BJ (cell line): ENCODE measurements around the gene PRUNE1. TPM values are rescaled to one million over a fixed set of nuclear protein-coding genes. Genes with fewer than 3 reads are reported as not detected.

Experiments used
- polyA plus RNA-seq: library from polyadenylated mRNA; depleted of rRNA; stranded (reverse); fragments of >200 nt; gene quantifications from 2 replicates; pipeline ENCODE4 v1.2.3, GENCODE V29; 2011; rRNA removed
- small RNA-seq: library from RNA; depleted of rRNA; stranded (forward); fragments of <200 nt; gene quantifications from one replicate; pipeline ENCODE3, GENCODE V24; 2012; ENCODE audit warnings: low replicate concordance, low read depth; ENCODE audit not compliant: insufficient read length

PRUNE1 gene
- polyA plus RNA-seq, 1 experiment: 16.2 TPM

Small RNA genes within 50 kb of the gene (small RNA-seq; reads per million reads assigned to genes)
- gene RNU6-884P: not detected

Other genes with a start within 250 kb of the PRUNE1 start
- 1.1 and 1.5 TPM in 2 replicates for gene CTSS, start 242.7 kb upstream of the PRUNE1 start, polyA plus RNA-seq
- 70.7 and 91.1 TPM in 2 replicates for gene CTSK, start 200.2 kb upstream of the PRUNE1 start, polyA plus RNA-seq
- gene ARNT, start 131.8 kb upstream of the PRUNE1 start, polyA plus RNA-seq: 31.4 and 38.8 TPM in 2 replicates
- gene CTXND2, start 121.3 kb upstream of the PRUNE1 start, polyA plus RNA-seq: not detected in 2 replicates
- 26.2 and 30.7 TPM in 2 replicates for gene SETDB1, start 82.1 kb upstream of the PRUNE1 start, polyA plus RNA-seq
- 202 and 239 TPM in 2 replicates for gene CERS2, start 33.6 kb upstream of the PRUNE1 start, polyA plus RNA-seq
- 0.07 and 0.21 TPM in 2 replicates for gene ANXA9, start 26.2 kb upstream of the PRUNE1 start, polyA plus RNA-seq
- gene MINDY1, start 1.5 kb upstream of the PRUNE1 start, polyA plus RNA-seq: 9.7 and 13.0 TPM in 2 replicates
- 0.18 and 0.31 TPM in 2 replicates for gene BNIPL, start 28.1 kb downstream of the PRUNE1 start, polyA plus RNA-seq
- gene C1orf56, start 39.3 kb downstream of the PRUNE1 start, polyA plus RNA-seq: 1.6 and 2.0 TPM in 2 replicates
- 59.3 and 60.4 TPM in 2 replicates for gene CDC42SE1, start 51.2 kb downstream of the PRUNE1 start, polyA plus RNA-seq
- gene MLLT11, start 51.9 kb downstream of the PRUNE1 start, polyA plus RNA-seq: 4.1 and 6.5 TPM in 2 replicates
- 16.2 and 16.7 TPM in 2 replicates for gene GABPB2, start 62.3 kb downstream of the PRUNE1 start, polyA plus RNA-seq
- 1.5 and 1.8 TPM in 2 replicates for gene SEMA6C, start 138.2 kb downstream of the PRUNE1 start, polyA plus RNA-seq
- gene TNFAIP8L2, start 148.2 kb downstream of the PRUNE1 start, polyA plus RNA-seq: not detected in 2 replicates
- 8.5 and 10.2 TPM in 2 replicates for gene LYSMD1, start 157.5 kb downstream of the PRUNE1 start, polyA plus RNA-seq
- gene SCNM1, start 157.7 kb downstream of the PRUNE1 start, polyA plus RNA-seq: 27.4 and 29.7 TPM in 2 replicates
- gene TMOD4, start 167.5 kb downstream of the PRUNE1 start, polyA plus RNA-seq: 0.16 and 0.18 TPM in 2 replicates
- 60.4 and 71.0 TPM in 2 replicates for gene VPS72, start 181.7 kb downstream of the PRUNE1 start, polyA plus RNA-seq
- gene PIP5K1A, start 190.1 kb downstream of the PRUNE1 start, polyA plus RNA-seq: 138 and 171 TPM in 2 replicates
- gene PSMD4, start 246.3 kb downstream of the PRUNE1 start, polyA plus RNA-seq: 199 and 255 TPM in 2 replicates